ENCODE measurements around the gene ADGRD2. TPM values are rescaled to one million over a fixed set of nuclear protein-coding genes. Genes with fewer than 3 reads are reported as not detected.
A peak's percentile ranks its signal among the peaks of the same experiment; 100 is the strongest.

The ADGRD2 gene
- total and polyA plus RNA-seq, 10 donors: 0.15 to 0.50 (median 0.25) TPM; not detected in 5

- H3K4me1 ChIP-seq: peaks cover 6 to 92% (median 49%) of the 10 kb centered on the region in 6 donors
- DNase-seq: no peak
- WGBS, 5 donors: 75 to 88% (median 82%) methylated on average over 4 to 32 of the region's 32 CpGs
- H3K36me3 ChIP-seq: peaks cover 0 to 21% (median 0%) of the 10 kb centered on the region in 6 donors
- H3K27ac ChIP-seq: peak overlapping the region in 3 of 8 donors; percentile 71 to 89 (median 85)
- TF ChIP-seq, protein P1, sequence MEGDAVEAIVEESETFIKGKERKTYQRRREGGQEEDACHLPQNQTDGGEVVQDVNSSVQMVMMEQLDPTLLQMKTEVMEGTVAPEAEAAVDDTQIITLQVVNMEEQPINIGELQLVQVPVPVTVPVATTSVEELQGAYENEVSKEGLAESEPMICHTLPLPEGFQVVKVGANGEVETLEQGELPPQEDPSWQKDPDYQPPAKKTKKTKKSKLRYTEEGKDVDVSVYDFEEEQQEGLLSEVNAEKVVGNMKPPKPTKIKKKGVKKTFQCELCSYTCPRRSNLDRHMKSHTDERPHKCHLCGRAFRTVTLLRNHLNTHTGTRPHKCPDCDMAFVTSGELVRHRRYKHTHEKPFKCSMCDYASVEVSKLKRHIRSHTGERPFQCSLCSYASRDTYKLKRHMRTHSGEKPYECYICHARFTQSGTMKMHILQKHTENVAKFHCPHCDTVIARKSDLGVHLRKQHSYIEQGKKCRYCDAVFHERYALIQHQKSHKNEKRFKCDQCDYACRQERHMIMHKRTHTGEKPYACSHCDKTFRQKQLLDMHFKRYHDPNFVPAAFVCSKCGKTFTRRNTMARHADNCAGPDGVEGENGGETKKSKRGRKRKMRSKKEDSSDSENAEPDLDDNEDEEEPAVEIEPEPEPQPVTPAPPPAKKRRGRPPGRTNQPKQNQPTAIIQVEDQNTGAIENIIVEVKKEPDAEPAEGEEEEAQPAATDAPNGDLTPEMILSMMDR (IDR thresholded peaks at IDR 0.05 in 8 of 11, conservative IDR thresholded peaks at IDR 0.05 in 3 of 11): no peak
- TF ChIP-seq POLR2AphosphoS5 (IDR thresholded peaks at IDR 0.05) (peak; percentile 7 to 58 (median 53)), POLR2A (IDR thresholded peaks at IDR 0.05) (no peak)
- H3K9me3 ChIP-seq: no peaks in the 10 kb centered on the region
- intact Hi-C loops (cut with DNase I; ENCODE audit: low total_unique reads): loop anchor here (10.0 kb wide), 1 partner anchor 67 kb away; no protein-coding TSS in a partner anchor
- peaks cover 0 to 38% (median 7%) of the 10 kb centered on the region in 7 donors for H3K27me3 ChIP-seq (replicated peaks in 1 of 7)
- no peak overlapping the region for H3K4me3 ChIP-seq
Measured at GRCh38 chr9:124491049-124491975, 41.1 kb downstream of the ADGRD2 start.

DNA sequence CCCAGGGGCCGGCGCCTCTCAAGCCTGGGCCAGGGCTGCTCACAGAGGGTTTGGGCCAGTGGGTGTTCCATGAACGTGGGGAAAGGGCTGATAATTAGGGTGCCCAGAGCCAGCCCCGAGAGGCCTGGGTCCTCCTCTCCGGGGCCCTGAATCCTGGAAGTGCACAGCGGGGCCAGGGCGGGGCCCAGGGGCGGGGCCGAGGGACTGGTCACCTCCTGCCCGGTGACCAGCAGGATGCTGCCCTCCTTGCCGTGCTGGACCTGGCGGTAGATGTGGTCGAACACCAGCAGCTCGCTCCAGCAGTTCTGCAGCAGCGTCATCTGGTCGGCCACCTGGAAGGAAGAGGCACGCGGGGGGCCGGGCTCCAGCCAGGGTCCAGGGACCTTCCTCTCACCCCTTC lies 42.6 kb downstream of the ADGRD2 start:
- intact Hi-C loops (cut with DNase I; ENCODE audit: low total_unique reads): loop anchor here (10.0 kb wide), 1 partner anchor 68 kb away; no protein-coding TSS in a partner anchor
- H3K27me3 ChIP-seq (replicated peaks in 1 of 7): peaks cover 0 to 23% (median 0%) of the 10 kb centered on the region in 7 donors
- peaks cover 2 to 92% (median 50%) of the 10 kb centered on the region in 6 donors for H3K4me1 ChIP-seq
- WGBS, 5 donors: 56 to 80% (median 69%) methylated on average over 10 to 19 of the region's 19 CpGs
- DNase-seq: no peak
- peak overlapping the region in 5 of 8 donors; percentile 40 to 89 (median 71) for H3K27ac ChIP-seq
- H3K4me3 ChIP-seq: no peak overlapping the region
- H3K36me3 ChIP-seq: peaks cover 0 to 21% (median 0%) of the 10 kb centered on the region in 6 donors
- H3K9me3 ChIP-seq: no peaks in the 10 kb centered on the region
- TF ChIP-seq, protein P1 (IDR thresholded peaks at IDR 0.05 in 8 of 11, conservative IDR thresholded peaks at IDR 0.05 in 3 of 11): no peak
- TF ChIP-seq POLR2AphosphoS5 (IDR thresholded peaks at IDR 0.05): peak in 2 of 3 donors; percentile 58 to 69

GRCh38 chr9:124493218-124493617 lies 43.0 kb downstream of the ADGRD2 start:
- 75 to 80% (median 77%) methylated on average over 4 of the region's 4 CpGs for WGBS, 5 donors
- Histone ChIP-seq H3K27me3 (replicated peaks in 1 of 7) (peaks cover 0 to 21% (median 0%) of the 10 kb centered on the region in 7 donors), H3K36me3 (peaks cover 0 to 21% (median 0%) of the 10 kb centered on the region in 6 donors), H3K4me1 (peaks cover 2 to 91% (median 50%) of the 10 kb centered on the region in 6 donors), H3K4me3 (peak overlapping the region in 1 of 8 donors; percentile 4), H3K27ac (peak overlapping the region in 5 of 8 donors; percentile 70 to 89 (median 81)), H3K9me3 (no peaks in the 10 kb centered on the region)
- TF ChIP-seq POLR2A (IDR thresholded peaks at IDR 0.05) (no peak), POLR2AphosphoS5 (IDR thresholded peaks at IDR 0.05) (no peak)
- TF ChIP-seq, protein P1 (IDR thresholded peaks at IDR 0.05 in 8 of 11, conservative IDR thresholded peaks at IDR 0.05 in 3 of 11): no peak
- intact Hi-C loops (cut with DNase I; ENCODE audit: low total_unique reads): loop anchor here (10.0 kb wide), 1 partner anchor 68 kb away; no protein-coding TSS in a partner anchor
- no peak for DNase-seq
